HG03460 (cell line): ENCODE data around the gene KIRREL1.

Experiments used
- ATAC-seq: cut with Tn5 transposase; IDR thresholded peaks from one replicate; pipeline ENCODE4 v1.9.1; 2021; ENCODE audit not compliant: unreplicated experiment

KIRREL1 gene

GRCh38 chr1:157971769-157972168, 21.7 kb upstream of the KIRREL1 start:
- ATAC-seq, result no peak

- no peak for ATAC-seq
Measured at GRCh38 chr1:157975228-157975950, 18.1 kb upstream of the KIRREL1 start.

- no peak for ATAC-seq
Measured at GRCh38 chr1:157976888-157977287, 16.6 kb upstream of the KIRREL1 start.

- no peak for ATAC-seq
Measured at GRCh38 chr1:157978586-157979403, 14.7 kb upstream of the KIRREL1 start.

GRCh38 chr1:157982136-157982535, 11.3 kb upstream of the KIRREL1 start:
- ATAC-seq, result no peak

GRCh38 chr1:157983787-157984186, 9.7 kb upstream of the KIRREL1 start:
- ATAC-seq, result no peak

GRCh38 chr1:157984469-157984868, 9.0 kb upstream of the KIRREL1 start:
- ATAC-seq, result no peak

GRCh38 chr1:157985473-157985872, 8.0 kb upstream of the KIRREL1 start:
- ATAC-seq, result no peak

GRCh38 chr1:157988002-157988401, 5.4 kb upstream of the KIRREL1 start:
- ATAC-seq, result no peak

- ATAC-seq, result no peak
Measured at GRCh38 chr1:157992031-157992832, 1.2 kb upstream of the KIRREL1 start.

- ATAC-seq, result no peak
Measured at GRCh38 chr1:157992833-157993146, 655 bp upstream of the KIRREL1 start.

- ATAC-seq, result no peak
Measured at GRCh38 chr1:157993918-157994605, 617 bp downstream of the KIRREL1 start.

GRCh38 chr1:157994704-157995582, 1.5 kb downstream of the KIRREL1 start:
- ATAC-seq, result no peak

GRCh38 chr1:157995583-157996169, 2.2 kb downstream of the KIRREL1 start:
- no peak for ATAC-seq

GRCh38 chr1:157996433-157996832, 3.0 kb downstream of the KIRREL1 start:
- no peak for ATAC-seq

- ATAC-seq, result no peak
Measured at GRCh38 chr1:158000507-158000906, 7.1 kb downstream of the KIRREL1 start.

- ATAC-seq, result no peak
Measured at GRCh38 chr1:158002022-158002630, 8.7 kb downstream of the KIRREL1 start.

GRCh38 chr1:158002631-158003405, 9.4 kb downstream of the KIRREL1 start:
- no peak for ATAC-seq

- no peak for ATAC-seq
Measured at GRCh38 chr1:158003406-158003800, 10.0 kb downstream of the KIRREL1 start.
